ENCODE results near the gene CRAT.

DNA sequence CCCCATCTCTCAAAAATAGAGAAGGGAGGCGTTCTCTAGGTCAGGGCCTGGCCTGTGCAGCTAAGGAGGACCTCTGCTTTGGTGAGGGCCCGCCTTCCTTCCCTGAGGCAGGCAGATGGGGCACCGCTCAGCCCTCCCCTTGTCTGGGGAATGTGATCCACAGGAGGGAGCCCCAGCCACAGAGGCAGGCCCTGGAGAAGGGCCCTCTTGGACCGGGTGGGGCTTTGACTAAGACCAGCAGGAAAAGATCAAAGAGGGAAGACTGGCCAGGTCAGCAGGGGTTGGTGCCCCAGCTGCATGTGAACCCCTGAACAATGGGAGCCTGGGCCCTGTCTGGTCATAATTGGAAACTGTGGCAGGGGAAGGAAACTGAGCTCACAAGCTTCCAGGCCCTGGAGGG lies 22.5 kb upstream of the CRAT start:
- TF ChIP-seq, protein P1, sequence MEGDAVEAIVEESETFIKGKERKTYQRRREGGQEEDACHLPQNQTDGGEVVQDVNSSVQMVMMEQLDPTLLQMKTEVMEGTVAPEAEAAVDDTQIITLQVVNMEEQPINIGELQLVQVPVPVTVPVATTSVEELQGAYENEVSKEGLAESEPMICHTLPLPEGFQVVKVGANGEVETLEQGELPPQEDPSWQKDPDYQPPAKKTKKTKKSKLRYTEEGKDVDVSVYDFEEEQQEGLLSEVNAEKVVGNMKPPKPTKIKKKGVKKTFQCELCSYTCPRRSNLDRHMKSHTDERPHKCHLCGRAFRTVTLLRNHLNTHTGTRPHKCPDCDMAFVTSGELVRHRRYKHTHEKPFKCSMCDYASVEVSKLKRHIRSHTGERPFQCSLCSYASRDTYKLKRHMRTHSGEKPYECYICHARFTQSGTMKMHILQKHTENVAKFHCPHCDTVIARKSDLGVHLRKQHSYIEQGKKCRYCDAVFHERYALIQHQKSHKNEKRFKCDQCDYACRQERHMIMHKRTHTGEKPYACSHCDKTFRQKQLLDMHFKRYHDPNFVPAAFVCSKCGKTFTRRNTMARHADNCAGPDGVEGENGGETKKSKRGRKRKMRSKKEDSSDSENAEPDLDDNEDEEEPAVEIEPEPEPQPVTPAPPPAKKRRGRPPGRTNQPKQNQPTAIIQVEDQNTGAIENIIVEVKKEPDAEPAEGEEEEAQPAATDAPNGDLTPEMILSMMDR (optimal IDR thresholded peaks at IDR 0.05 in 1 of 3, IDR thresholded peaks at IDR 0.05 in 1 of 3, conservative IDR thresholded peaks at IDR 0.05 in 1 of 3; ENCODE audit: extremely low read depth in 1 of 3, insufficient read depth in 2 of 3, low read length in 3 of 3), result no peak
- no peak for TF ChIP-seq EZH2 (IDR thresholded peaks at IDR 0.05; ENCODE audit: low read length)

All from keratinocyte (primary cell).